LoVo (cell line): ENCODE results near the gene TRUB2.
"Not testable (repeated sequence)": the region's sequence is repeated elsewhere in the genome, so short reads cannot be mapped to it uniquely, and the experiment has no call there.

Experiments used
- DNase-seq: peaks from one replicate; pipeline ENCODE4 v3.0.0-alpha.2; 2016; ENCODE audit warnings: low spot score

TRUB2 gene

DNA sequence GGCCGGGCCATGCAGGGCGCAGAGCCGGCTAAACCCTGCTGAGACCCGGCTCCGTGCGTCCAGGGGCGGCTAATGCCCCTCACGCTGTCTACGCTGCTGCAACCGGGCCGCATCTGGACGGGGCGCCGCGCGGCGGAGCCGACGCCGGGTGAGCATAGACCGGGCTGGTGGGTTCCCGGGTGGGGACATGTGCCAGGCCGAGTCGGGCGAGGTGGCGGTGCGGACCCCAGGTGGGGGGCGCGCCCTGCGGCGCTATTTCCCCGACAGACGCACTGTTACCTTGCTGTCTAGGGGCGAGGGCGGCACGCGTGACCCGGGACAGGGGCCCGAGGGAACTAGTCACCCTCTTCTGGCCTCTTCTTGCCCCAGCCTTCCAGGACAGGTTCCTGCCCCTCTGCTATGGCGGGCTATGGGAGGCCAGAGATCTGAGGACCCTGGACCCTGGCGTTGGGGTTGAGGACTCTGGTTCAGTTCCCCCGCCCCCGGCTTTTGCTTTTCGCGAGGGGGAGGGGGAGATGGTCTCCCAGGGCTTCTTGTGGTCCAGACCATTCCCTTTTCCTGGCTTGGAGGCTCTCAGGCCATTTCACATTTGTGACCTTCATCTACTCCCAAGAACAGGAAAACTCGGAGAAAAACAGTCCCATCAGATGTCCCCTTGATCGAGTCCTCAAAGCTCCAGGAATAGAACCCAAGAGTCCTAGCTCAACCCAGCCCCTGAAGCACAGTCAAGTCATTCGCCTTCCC lies 18.6 kb upstream of the TRUB2 start:
- DNase-seq, result no peak

DNA sequence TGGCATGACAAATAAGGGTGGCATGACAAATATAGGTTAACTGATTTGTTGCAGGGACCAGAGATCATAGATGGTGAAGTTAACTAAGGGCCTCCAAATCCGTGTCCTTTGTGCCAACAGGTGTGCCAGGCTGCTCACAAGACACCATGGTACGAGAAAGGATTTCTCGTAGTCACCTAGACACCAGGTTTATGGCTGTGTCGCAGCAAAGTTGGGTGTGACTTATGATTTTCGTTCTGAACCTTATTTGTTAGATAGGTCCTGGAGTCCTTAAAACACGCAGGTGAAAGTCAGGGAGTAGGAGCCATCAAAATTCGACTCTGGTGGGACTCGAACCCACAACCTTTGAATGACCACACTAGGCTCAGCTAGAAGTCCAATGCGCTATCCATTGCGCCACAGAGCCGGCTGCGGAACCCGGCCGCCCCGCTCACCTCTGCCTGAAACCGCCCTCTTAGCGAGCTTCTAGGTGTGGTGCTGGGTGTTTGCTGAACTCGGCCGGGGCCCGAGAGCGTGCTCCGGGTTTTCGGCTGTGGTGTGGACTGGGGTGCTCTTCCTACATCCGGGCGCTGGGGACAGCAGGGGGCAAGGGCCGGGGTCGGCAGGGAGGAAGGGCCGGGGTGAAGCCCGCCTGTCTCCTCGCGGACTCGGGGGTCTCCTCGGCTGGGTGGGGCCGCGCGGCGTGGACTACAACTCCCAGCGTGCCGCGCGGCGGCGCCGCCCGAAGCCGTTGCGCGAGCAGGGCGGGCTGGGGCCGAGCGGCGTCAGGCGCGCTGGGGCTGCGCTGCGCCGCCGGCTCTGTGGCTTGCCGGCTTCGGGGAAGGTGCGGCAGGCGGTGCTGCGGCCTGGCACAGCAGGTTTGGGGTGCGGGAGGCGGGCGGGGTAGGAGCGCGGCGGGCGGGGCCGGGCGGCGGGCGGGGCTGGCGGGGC lies 17.8 kb upstream of the TRUB2 start, which contains the start of gene SLC27A4:
TSS of gene SLC27A4 (plus strand) at position 767 of the 930 bp plus-strand sequence. CDS start 2,606 bp downstream, outside the sequence.
- peak; percentile 90 for DNase-seq

DNA sequence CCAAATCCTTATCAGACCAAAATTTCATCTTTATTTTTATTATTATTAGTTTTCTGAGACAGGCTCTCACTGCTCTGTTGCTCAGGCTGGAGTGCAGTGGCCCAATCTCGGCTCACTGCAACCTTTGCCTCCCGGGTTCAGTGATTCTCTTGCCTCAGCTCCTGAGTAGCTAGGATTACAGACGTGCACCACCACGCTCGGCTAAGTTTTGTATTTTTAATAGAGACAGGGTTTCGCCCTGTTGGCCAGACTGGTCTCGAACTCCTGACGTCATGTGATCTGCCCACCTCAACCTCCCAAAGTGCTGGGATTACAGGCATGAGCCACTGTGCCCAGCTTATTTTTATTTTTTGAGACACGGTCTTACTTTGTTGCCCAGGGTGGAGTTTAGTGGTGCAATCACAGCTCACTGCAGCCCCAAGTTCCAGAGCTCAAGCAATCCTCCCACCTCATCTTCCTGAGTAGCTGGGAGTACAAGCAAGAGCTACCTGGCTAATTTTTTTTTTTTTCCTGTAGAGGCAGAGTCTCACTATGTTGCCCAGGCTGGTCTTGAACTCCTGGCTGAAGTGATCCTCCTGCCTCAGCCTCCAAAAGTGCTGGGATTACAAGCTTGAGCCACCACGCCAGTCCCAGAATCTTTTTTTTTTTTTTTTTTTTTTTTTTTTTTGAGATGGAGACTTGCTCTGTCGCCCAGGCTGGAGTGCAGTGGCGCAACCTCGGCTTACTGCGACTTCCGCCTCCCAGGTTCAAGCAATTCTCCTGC lies 16.8 kb upstream of the TRUB2 start:
- DNase-seq, result not testable (repeated sequence)

DNA sequence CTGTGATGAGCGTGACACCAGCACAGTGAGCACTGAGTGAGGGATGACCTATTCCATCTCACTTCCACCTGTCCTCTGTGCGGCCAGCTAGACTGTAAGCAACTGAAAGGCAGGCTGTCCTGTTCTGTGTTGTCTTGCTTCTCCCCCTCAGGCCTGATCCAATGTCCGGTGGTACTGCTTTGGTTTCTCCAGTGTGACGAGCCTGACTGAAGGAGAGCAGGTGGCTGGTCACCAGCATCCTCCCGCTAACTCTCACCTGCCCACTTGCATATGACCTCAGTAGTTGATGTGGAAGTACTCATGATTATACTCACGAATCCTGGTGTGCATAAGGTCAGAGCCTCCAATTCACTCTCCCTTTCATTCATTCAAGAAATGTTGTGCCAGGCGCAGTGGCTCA lies 15.7 kb upstream of the TRUB2 start:
- no peak for DNase-seq

DNA sequence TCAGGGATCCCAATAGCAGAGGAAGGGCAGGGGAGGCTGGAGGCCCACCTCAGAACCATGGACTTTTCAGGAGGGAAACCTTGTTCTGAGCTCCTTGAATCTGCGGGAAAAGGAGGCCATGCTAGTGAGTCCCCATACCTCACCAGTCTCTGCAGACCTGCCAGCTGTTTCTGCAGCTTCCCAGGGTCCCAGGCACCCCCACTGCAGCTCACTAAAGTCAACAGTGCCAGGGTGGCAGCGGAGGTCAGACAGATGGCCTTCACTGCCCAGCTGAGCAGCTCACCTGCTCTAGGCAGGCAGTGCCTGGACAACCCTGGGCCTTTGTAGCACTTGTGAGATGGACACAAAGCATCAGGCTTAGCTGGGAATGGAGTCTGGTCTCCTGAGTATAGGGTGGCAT lies 13.7 kb upstream of the TRUB2 start:
- DNase-seq, result no peak

DNA sequence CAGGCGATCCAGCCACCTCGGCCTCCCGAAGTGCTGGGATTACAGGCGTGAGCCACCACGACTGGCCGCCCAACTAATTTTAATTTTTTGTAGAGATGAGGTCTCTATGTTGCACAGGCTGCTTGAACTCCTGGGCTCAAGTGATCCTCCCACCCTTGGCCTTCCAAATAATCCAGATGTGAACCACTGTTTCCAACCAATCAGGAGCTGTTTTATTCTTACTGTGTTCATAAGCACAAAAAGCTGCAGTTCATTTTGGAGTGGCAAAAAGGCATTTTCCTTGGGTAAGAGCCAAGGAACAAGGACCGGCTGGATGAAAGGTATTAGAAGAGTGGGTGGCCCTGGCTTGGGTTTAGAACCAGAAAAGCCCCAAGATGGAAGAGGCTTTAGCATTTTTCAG lies 12.9 kb upstream of the TRUB2 start:
- no peak for DNase-seq

DNA sequence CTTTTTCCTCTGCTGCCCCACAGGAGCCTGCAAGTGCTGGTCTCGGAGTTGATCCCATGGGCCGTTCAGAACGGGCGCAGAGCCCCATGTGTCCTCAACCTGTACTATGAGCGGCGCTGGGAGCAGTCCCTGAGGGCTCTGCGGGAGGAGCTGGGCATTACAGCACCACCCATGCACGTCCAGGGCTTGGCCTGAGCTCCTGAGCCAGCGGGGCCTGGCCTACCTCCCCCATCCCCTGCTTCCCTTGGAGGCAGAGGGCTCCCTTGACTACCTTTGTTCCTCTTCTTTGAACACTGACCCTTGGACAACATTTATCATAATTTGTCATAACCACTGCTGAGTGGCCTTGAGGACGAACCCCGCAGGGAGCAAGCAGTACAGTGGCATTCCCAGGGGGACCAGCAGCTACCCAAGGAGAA lies 11.2 kb upstream of the TRUB2 start:
- DNase-seq, result no peak

DNA sequence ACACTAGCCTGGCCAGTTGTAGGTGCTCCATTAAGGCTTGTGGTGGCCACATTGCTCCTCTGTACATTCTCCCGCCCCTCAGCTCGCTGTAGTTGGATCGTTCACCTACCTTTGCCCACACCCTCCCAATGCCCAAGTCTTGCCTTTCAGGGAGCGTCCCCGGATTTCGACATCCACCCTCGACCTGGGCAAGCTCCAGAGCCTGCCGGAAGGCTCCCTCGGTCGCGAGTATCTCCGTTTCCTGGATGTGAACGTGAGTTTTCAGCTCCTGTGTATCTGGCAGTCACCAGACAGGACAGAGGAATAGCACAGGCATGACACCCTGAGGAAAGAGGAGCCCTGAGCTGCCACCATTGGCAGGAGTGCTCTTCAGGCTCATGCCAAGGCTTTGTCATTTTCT lies 3.4 kb upstream of the TRUB2 start:
- DNase-seq, result no peak

DNA sequence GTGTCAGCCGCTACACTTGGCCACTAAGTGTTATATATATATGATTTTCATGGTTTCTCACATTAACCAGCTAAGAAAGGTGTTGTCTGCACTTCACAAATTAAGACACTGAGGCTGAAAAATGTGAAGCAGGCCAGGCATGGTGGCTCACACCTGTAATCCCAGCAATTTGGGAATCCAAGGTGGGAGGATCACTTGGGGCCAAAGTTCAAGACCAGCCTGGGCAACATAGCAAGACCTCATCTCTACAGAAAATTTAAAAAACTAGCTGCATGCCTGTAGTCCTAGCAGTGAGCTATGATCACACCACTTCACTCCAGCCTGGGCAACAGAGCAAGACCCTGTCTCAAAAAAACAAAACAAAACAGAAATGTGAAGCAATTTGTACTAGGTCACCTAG lies 2.2 kb upstream of the TRUB2 start:
- no peak for DNase-seq

DNA sequence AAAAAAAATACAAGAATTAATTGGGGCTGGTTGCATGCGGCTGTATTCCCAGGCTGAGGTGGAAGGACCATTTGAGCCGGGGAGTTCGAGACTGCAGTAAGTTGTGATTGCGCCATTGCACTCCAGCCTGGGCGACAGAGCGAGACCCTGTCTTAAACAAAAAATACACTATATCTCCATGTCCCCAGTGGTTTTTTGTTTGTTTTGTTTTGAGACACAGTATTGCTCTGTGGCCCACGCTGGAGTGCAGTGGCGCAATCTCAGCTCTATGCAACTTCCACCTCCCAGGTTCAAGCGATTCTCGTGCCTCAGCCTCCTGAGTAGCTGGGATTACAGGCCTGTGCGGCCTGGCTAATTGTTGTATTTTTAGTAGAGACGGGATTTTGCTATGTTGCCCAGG lies 1.5 kb upstream of the TRUB2 start:
- DNase-seq, result no peak

DNA sequence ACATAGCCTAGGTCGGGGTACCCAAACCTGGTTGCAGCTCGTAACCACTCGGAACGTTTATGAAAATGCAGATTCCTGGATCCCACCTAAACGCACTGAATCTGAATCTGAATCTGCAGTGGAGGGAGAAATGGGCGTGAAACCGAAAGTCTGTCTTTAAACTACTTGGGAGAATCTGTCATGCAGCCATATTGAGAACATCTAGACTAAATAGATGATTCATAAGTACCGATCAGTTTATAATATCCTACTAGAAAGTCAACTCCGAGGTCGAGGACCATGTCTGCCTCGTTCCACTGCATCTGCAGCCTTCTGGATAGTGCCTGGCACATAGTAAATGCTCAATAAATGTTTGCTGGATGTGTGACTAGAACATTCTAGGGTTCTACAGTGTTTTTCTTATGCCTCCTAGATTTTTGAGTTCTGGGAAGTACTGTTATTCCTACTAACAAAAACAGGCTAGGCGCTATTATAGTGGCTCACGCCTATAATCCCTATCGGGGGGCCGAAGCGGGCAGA lies 1.0 kb upstream of the TRUB2 start:
- DNase-seq, result no peak

DNA sequence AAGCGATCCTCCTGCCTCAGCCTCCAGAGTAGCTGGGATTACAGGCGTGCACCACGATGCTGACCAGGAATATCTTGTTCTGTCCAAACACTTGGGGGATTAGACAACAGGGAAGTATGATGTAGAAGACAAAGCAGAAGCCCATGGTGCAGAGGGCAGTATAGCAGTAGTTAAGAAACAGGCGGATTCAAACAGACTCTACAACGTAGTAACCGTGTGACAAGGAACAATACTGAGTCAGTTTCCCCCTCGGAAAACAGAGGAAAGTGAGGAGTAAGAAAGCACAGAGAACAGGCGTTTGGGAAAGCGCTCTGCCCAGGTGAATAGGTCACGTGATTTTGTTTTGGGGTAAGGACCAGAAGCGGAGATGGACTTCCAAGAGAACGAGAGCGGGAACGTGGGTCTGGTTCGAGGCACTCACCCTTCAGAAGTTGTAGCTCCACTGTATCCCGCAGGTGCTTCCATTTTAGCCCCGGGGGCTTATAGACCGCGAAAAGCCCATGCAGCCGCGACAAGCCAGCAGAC lies 306 bp downstream of the TRUB2 start:
- no peak for DNase-seq

DNA sequence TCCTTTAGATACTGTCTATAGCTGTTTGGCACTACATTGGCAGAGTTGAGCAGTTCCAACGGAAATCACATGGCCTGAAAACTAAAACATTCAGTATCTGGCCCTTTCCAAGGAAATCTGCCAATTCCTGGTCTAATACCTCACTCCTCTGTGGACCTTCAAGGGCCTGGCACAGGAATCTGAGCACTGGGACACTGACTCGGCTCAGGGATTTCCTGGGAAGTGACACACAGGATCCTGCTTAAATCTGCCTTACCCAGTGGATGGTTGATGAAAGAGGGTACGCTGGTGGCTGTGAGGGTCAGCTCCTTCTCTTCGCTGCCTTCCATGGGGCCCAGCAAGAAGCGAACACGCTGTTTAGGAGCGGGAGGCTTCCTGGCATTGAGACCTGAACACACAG lies 904 bp downstream of the TRUB2 start:
- DNase-seq, result no peak

DNA sequence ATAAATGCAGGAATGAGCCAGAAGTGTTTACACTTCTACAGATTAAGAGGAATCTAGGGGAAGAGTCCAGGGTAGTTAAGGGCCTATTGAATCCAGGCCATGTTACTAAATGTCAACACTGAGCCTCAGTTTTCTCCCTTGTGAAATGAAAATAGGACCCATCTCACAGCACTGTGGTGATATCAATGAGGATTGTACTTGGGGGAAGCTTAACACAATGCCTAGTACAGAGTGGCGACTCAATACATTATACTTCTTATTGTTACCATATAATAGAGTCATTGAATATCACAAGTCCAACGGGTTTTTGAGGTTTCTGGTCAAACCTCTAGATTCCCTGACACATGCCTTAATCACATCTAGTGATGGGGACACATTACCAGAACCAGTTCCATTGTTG lies 4.6 kb downstream of the TRUB2 start:
- DNase-seq, result no peak

DNA sequence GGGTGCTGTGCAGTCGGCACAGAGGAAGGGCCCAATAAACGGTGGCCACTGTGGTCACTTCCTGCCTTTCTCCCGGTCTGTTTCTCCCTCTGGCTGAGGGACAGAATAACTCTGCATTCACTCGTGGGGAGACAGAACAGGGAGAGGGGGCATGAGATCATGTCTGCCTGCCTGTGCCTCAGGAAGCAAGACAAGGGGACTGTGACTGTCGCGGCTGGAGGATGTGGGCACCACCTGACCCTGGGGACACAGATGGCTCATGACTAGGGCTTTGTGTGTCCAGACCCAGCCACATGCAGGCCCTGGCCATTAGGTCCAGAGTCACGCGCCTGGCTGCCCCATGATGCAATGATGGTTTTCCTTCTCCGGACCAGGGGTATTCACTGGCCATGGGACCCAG lies 5.8 kb downstream of the TRUB2 start:
- no peak for DNase-seq

DNA sequence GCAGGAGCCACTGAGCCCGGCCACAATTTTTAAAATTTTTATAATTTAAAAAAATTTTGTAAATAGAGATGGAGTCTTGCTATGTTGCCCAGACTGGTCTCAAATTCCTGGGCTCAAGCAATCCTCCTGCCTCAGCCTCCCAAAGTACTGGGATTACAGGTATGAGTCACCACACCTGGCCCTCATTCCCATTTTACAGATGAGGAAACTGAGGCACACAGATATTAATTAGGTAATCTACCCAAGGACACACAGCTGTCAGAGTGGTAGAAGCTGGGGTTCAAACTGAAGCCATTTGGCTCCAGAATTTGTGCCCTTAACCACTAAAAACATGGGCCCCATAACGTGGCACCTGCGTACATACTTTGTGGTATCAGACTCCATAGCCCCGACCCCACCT lies 7.5 kb downstream of the TRUB2 start:
- DNase-seq, result no peak

DNA sequence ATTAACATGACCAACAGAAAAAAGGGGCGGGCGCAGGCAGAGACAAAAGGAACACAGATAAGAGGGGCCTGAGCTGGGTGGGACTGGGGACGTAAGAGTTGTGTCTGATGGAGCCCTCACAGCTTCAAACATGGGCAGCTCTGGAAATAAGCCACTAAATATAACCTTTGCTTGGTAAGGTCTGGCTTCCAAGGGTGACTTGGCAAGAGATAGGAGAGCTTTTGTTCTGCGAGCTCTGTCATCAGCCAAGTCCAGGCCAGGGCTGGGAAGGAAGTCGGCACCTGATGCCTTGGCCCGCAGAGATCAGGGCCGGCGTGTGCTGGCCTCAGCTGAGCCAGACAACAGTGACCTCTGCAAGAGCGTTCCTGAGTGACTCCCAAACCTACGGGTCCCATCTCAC lies 11.8 kb downstream of the TRUB2 start:
- no peak for DNase-seq

DNA sequence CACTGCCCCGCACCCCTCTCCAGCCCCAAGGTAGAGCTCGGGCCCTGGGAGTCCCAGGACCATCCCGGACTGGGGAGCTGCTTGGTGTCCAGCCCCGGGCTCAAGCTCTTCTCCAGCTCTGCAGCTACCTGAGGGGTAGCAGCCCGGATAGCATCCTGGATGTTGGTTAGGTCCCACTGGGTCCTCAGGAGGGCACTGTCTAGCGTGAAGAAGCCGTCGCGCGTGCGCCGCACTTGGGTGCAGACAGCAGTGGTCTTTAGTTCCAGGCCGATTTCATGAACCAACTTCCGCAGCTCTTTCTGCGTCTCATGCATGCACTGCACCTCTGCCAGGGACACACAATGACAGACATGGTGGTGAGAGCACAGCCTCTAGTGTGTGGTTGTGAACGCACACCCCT lies 12.7 kb downstream of the TRUB2 start:
- no peak for DNase-seq

DNA sequence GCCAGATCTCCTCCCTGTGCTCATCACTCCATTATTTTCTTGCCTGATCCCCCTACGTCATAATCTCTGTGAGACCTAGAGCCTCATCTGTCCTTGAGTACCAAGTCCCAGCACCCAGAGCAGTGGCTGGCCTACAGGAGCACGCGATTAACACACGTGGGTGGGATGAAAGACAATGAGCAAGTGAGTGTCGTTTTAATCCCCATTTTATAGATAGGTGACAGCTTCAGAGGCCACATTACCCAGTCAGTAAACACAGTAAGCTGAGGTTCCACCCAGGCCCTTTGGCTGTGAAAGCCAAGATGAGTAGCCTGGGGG lies 17.3 kb downstream of the TRUB2 start:
- no peak for DNase-seq

DNA sequence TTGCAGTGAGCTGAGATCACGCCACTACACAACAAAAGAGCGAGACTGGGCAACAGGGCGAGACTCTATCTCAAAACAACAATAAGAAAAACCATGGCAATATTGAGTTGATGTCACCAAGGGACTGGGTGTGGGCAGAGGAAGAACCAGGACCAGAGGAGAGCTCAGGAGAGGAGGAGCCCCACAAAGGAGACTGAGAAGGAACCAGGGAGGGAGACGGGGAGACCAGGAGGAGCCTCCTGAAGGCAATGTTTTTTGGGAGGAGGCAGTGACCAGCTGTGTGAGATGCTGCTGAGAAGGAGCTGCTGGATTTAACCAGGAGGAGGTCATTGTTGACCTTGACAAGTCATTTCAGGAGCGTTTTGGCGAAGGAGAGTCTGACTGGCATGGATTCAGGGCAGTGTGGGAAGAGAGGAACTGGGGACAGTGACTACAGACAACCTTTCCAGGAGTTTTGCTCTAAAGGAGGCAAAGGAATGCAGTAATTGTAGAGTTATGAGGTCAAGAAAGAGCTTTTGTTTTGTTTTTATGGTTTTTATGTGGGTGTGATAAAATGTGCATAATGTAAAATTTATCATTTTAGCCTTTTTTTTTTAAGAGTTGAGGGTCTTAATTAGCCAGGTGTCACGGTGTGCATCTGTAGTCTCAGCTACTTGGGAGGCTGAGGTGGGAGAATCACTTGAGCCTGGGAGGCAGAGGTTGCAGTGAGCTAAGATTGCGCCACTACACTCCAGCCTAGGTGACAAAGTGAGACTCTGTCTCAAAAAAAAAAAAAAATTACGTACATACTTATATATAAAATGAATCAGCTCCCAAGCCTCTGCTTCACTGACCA lies 17.9 kb downstream of the TRUB2 start:
- DNase-seq, result no peak
